Activated T-helper 1 cell treated with anti-CD3 and anti-CD28 coated beads, Interleukin-12 subunit alpha, Interleukin-12 subunit beta, Interleukin-2, Interleukin-4 antibody, amounts not matched to agents 30 ng/mL and 10 ng/mL and 1 ng/mL, durations not matched to agents 14 hours and 24 hours and 36 hours (primary cell): Measurements from ENCODE around the gene ARHGEF26. TPM values are rescaled to one million over a fixed set of nuclear protein-coding genes. Genes with fewer than 3 reads are reported as not detected.

ENCODE experiments used
- DNase-seq: peaks from one replicate; pipeline ENCODE4 v3.0.0; 2021; ENCODE audit warnings: low spot score
- H3K27ac Mint-ChIP-seq: one replicate; pipeline ENCODE4 v1.8.0; 2021; ENCODE audit warnings: mild to moderate bottlenecking, mixed read lengths
- H3K27me3 Mint-ChIP-seq: one replicate; pipeline ENCODE4 v1.8.0; 2022; ENCODE audit warnings: mild to moderate bottlenecking, moderate library complexity, mixed read lengths; ENCODE audit not compliant: insufficient read depth
- H3K36me3 Mint-ChIP-seq: one replicate; pipeline ENCODE4 v1.8.0; 2021; ENCODE audit warnings: low read depth, mixed read lengths
- H3K4me1 Mint-ChIP-seq: one replicate; pipeline ENCODE4 v1.8.0; 2021; ENCODE audit warnings: low read depth, mixed read lengths
- H3K4me3 Mint-ChIP-seq: one replicate; pipeline ENCODE4 v1.8.0; 2021; ENCODE audit warnings: mild to moderate bottlenecking, moderate library complexity, mixed read lengths
- H3K9me3 Mint-ChIP-seq: one replicate; pipeline ENCODE4 v1.8.0; 2021; ENCODE audit warnings: mixed read lengths
- intact Hi-C: fragments of 100-400 bp; cut with micrococcal nuclease; formaldehyde crosslinking; loops from one replicate; pipeline ENCODE4 v1.15.1; 2024
- total RNA-seq: library from RNA; stranded (reverse); gene quantifications from 2 replicates; pipeline ENCODE4 v1.2.3, GENCODE V29; 2022

Gene ARHGEF26
- total RNA-seq, 1 donor from 2014 or later: not detected

- no peak for DNase-seq
- Mint-ChIP-seq H3K27me3 (no peaks in the 10 kb centered on the region), H3K27ac (no peak overlapping the region), H3K36me3 (no peaks in the 10 kb centered on the region), H3K4me3 (no peak overlapping the region), H3K4me1 (no peaks in the 10 kb centered on the region), H3K9me3 (no peaks in the 10 kb centered on the region)
- intact Hi-C loops: no loop called here
These were observed 74.6 kb downstream of the ARHGEF26 start for GRCh38 chr3:154195620-154196356.

DNA sequence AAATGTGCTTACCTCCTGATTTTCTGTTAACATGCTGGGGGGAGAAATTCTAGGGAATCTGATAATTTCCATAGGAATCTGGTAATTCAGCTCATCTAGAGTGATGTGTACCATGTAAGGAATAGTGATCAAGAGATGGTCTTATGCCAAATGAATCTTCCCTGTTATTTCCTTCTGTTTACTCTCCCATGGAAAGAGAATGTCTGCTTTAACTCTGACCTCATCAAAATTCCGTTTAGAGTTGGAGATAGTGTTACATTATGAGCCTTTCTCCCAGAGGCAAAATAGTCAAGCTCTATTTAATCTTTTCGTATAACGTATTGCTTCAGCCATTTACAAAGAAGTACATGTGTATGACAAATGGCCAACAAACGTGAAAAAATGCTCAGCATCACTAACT is 76.6 kb downstream of the ARHGEF26 start:
- Mint-ChIP-seq H3K9me3 (no peaks in the 10 kb centered on the region), H3K36me3 (no peaks in the 10 kb centered on the region), H3K27me3 (no peaks in the 10 kb centered on the region), H3K4me1 (no peaks in the 10 kb centered on the region), H3K4me3 (no peak overlapping the region), H3K27ac (no peak overlapping the region)
- intact Hi-C loops: no loop called here
- DNase-seq: no peak

- Mint-ChIP-seq H3K9me3 (no peaks in the 10 kb centered on the region), H3K27ac (no peak overlapping the region), H3K27me3 (peaks cover 4% of the 10 kb centered on the region), H3K4me1 (no peaks in the 10 kb centered on the region), H3K36me3 (no peaks in the 10 kb centered on the region), H3K4me3 (no peak overlapping the region)
- intact Hi-C loops: no loop called here
- DNase-seq: no peak
These were observed 88.3 kb downstream of the ARHGEF26 start for GRCh38 chr3:154209499-154209898.

GRCh38 chr3:154210986-154211385 is 89.8 kb downstream of the ARHGEF26 start:
- Mint-ChIP-seq H3K36me3 (no peaks in the 10 kb centered on the region), H3K4me3 (no peak overlapping the region), H3K4me1 (no peaks in the 10 kb centered on the region), H3K9me3 (no peaks in the 10 kb centered on the region), H3K27me3 (peaks cover 4% of the 10 kb centered on the region), H3K27ac (no peak overlapping the region)
- no peak for DNase-seq
- intact Hi-C loops: no loop called here

DNA sequence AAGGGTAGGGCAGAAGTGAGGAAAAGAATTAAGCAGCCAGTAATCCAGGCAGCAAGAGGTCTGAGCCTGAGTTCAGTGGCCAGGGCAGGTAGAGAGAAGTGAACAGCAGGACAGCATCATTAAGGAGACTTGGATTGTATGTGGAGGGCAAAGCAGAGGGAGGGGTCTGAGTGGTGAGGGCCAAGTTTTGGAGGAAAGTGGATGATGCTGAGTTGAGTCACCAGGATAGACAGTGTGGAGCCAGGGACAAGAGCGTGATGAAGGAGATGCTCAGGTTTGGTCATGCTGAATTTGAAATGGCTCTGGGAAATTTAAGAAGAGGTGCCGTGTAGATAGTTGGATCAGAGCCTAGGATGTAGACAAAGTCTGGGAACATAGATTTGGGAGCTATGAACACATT is 93.1 kb downstream of the ARHGEF26 start:
- H3K4me1 Mint-ChIP-seq: no peaks in the 10 kb centered on the region
- H3K27me3 Mint-ChIP-seq: no peaks in the 10 kb centered on the region
- DNase-seq: no peak
- H3K9me3 Mint-ChIP-seq: no peaks in the 10 kb centered on the region
- intact Hi-C loops: no loop called here
- H3K36me3 Mint-ChIP-seq: no peaks in the 10 kb centered on the region
- H3K4me3 Mint-ChIP-seq: no peak overlapping the region
- H3K27ac Mint-ChIP-seq: no peak overlapping the region

- H3K4me3 Mint-ChIP-seq: no peak overlapping the region
- H3K4me1 Mint-ChIP-seq: no peaks in the 10 kb centered on the region
- H3K36me3 Mint-ChIP-seq: no peaks in the 10 kb centered on the region
- intact Hi-C loops: no loop called here
- H3K9me3 Mint-ChIP-seq: no peaks in the 10 kb centered on the region
- DNase-seq: no peak
- no peak overlapping the region for H3K27ac Mint-ChIP-seq
- peaks cover 2% of the 10 kb centered on the region for H3K27me3 Mint-ChIP-seq
These were observed 96.5 kb downstream of the ARHGEF26 start for GRCh38 chr3:154217671-154218070.

GRCh38 chr3:154218728-154219127 is 97.5 kb downstream of the ARHGEF26 start:
- Mint-ChIP-seq H3K27ac (no peak overlapping the region), H3K9me3 (no peaks in the 10 kb centered on the region), H3K4me3 (no peak overlapping the region), H3K36me3 (no peaks in the 10 kb centered on the region), H3K4me1 (no peaks in the 10 kb centered on the region), H3K27me3 (peaks cover 2% of the 10 kb centered on the region)
- no peak for DNase-seq
- intact Hi-C loops: no loop called here

DNA sequence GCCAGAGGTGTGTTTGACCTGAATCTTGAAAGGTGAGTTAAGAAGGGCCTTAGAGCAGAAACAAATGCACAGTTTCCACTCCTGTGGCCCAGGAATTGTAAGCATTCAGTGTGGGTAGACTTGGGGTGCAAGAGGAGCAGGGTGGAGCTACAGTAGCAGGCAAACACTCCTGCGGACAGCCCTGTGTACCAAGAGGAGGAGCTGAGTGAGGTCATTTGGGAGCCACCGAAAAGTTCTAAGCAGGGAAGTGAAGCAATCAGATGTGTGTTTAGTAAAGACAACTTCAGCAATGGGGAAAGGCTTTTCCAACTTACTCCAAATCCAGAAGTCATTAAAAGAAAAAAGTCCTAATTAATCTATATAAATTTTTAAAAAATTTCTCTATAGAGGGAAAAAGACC is 99.3 kb downstream of the ARHGEF26 start:
- Mint-ChIP-seq H3K4me1 (no peaks in the 10 kb centered on the region), H3K4me3 (no peak overlapping the region), H3K36me3 (no peaks in the 10 kb centered on the region), H3K9me3 (no peaks in the 10 kb centered on the region), H3K27ac (no peak overlapping the region), H3K27me3 (peaks cover 3% of the 10 kb centered on the region)
- no peak for DNase-seq
- intact Hi-C loops: no loop called here

GRCh38 chr3:154223519-154223918 is 102.3 kb downstream of the ARHGEF26 start:
- Mint-ChIP-seq H3K9me3 (no peaks in the 10 kb centered on the region), H3K27me3 (peaks cover 5% of the 10 kb centered on the region), H3K27ac (no peak overlapping the region), H3K36me3 (no peaks in the 10 kb centered on the region), H3K4me3 (no peak overlapping the region), H3K4me1 (no peaks in the 10 kb centered on the region)
- DNase-seq: no peak
- intact Hi-C loops: no loop called here

DNA sequence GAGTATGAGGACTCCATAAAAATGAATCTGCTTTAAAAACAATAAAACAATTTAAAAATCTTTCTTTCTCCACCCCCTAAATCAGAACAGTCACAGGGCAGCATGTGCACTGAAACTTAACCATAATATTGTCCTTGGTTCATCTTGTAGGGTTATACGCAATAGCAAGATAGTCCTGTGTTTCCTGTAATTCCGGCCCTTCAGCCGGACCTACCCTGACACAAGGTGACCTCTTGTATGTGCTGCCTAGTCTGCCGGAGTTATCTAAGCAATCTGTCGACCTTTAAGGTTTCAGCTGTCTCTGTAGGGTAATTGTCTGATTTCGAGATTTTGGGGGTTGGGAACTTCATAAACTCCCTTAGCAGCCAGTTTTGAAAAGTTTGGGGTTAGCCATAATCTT is 103.2 kb downstream of the ARHGEF26 start:
- Mint-ChIP-seq H3K9me3 (no peaks in the 10 kb centered on the region), H3K27me3 (peaks cover 8% of the 10 kb centered on the region), H3K4me3 (no peak overlapping the region), H3K4me1 (no peaks in the 10 kb centered on the region), H3K36me3 (no peaks in the 10 kb centered on the region), H3K27ac (no peak overlapping the region)
- intact Hi-C loops: no loop called here
- DNase-seq: no peak

- Mint-ChIP-seq H3K27me3 (peaks cover 10% of the 10 kb centered on the region), H3K4me3 (no peak overlapping the region), H3K9me3 (no peaks in the 10 kb centered on the region), H3K27ac (no peak overlapping the region), H3K36me3 (no peaks in the 10 kb centered on the region), H3K4me1 (no peaks in the 10 kb centered on the region)
- DNase-seq: no peak
- intact Hi-C loops: no loop called here
These were observed 103.7 kb downstream of the ARHGEF26 start for GRCh38 chr3:154224866-154225265.

DNA sequence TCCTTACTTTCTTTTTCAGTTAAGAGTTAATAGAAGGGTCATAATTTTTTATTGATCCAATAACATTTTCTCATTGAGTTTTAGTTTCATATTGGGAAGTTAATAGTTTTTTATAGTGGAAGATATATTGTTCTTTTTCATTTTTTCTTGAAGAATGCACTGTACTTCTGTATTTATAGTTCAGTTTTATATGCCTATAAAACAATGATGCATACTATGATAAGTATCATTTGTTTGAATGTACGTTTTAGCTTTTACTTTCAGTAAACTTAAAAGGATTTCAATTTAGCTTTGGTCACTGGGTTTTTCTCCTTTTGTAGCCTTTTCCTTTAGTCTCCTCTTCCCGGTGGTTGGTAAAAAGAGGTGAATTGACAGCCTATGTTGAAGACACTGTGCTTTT is 104.3 kb downstream of the ARHGEF26 start:
- no peak overlapping the region for H3K4me3 Mint-ChIP-seq
- intact Hi-C loops: no loop called here
- H3K9me3 Mint-ChIP-seq: no peaks in the 10 kb centered on the region
- H3K27me3 Mint-ChIP-seq: peaks cover 10% of the 10 kb centered on the region
- no peaks in the 10 kb centered on the region for H3K36me3 Mint-ChIP-seq
- H3K4me1 Mint-ChIP-seq: no peaks in the 10 kb centered on the region
- DNase-seq: no peak
- no peak overlapping the region for H3K27ac Mint-ChIP-seq

DNA sequence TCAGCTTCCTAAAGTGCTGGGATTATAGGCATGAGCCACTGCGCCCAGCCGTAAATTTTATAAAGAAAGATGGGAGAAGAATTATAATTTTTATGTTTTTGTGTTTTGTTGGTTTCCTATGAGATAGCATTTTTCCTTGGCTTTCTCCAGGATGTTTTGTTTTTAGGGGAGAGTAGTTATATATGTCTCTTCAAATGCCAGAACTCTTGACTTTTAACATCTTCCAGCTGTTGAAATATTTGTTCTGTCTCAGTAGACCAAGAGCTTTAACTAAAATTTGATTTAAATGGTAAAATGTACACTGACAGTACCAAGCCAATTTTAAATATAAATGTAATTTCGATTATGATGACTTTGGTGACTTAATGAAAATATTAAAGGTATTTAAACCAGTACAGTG is 106.3 kb downstream of the ARHGEF26 start:
- Mint-ChIP-seq H3K27me3 (peaks cover 8% of the 10 kb centered on the region), H3K36me3 (no peaks in the 10 kb centered on the region), H3K9me3 (no peaks in the 10 kb centered on the region), H3K4me1 (no peaks in the 10 kb centered on the region), H3K27ac (no peak overlapping the region), H3K4me3 (no peak overlapping the region)
- DNase-seq: no peak
- intact Hi-C loops: no loop called here
